GM19238 (cell line): ENCODE results near the gene PIAS1.
"Not testable (repeated sequence)": the region's sequence is repeated elsewhere in the genome, so short reads cannot be mapped to it uniquely, and the experiment has no call there.

Experiments used
- DNase-seq: peaks from one replicate; pipeline ENCODE4 v3.0.0; 2011; ENCODE audit warnings: low spot score; ENCODE audit not compliant: insufficient read length

The PIAS1 gene

GRCh38 chr15:68232449-68232848 lies 178.3 kb downstream of the PIAS1 start:
- no peak for DNase-seq

GRCh38 chr15:68232937-68233336 lies 178.8 kb downstream of the PIAS1 start:
- no peak for DNase-seq

- no peak for DNase-seq
These were observed 179.9 kb downstream of the PIAS1 start for GRCh38 chr15:68234060-68234459.

GRCh38 chr15:68234520-68234919 lies 180.4 kb downstream of the PIAS1 start:
- not testable (repeated sequence) for DNase-seq

GRCh38 chr15:68235022-68235421 lies 180.9 kb downstream of the PIAS1 start:
- DNase-seq = no peak

- no peak for DNase-seq
These were observed 184.9 kb downstream of the PIAS1 start for GRCh38 chr15:68239025-68239424.

- no peak for DNase-seq
These were observed 187.2 kb downstream of the PIAS1 start for GRCh38 chr15:68241088-68241935.
